CD14-positive monocyte (primary cell): ENCODE results near the gene EIF4H. TPM values are rescaled to one million over a fixed set of nuclear protein-coding genes. Genes with fewer than 3 reads are reported as not detected.

Source experiments
- DNase-seq, 3 donors: peaks; one replicate each; pipeline ENCODE4 v3.0.0-alpha.2; 2011 to 2022
- H2AFZ ChIP-seq: 2 replicates; pipeline ENCODE4 v1.6.0; 2012; ENCODE audit warnings: mild to moderate bottlenecking, low read depth, low read length, inconsistent platforms; ENCODE audit not compliant: insufficient read depth, poor library complexity, severe bottlenecking
- H3K27ac ChIP-seq, 2 donors: 1 replicate in 1 of 2; 2 replicates in 1 of 2; pipeline ENCODE4 v1.5.1; 2012 to 2013; ENCODE audit warnings: low read length in 2 of 2, control low read depth in 1 of 2, inconsistent platforms in 1 of 2, low read depth in 1 of 2, mild to moderate bottlenecking in 1 of 2
- H3K27me3 ChIP-seq, 2 donors: one replicate each; pipeline versions ENCODE4 v1.6.0 to v1.6.1; 2011 to 2013; ENCODE audit warnings: low read length in 2 of 2; ENCODE audit not compliant: control insufficient read depth in 2 of 2, insufficient read depth in 2 of 2
- H3K36me3 ChIP-seq, 2 donors: replicated peaks in 1 of 2; 1 replicate in 1 of 2; 2 replicates in 1 of 2; pipeline versions ENCODE4 v1.5.1 to v1.6.1; 2012 to 2013; ENCODE audit warnings: low read length in 2 of 2, control low read depth in 1 of 2, inconsistent platforms in 1 of 2, mild to moderate bottlenecking in 1 of 2; ENCODE audit not compliant: insufficient read depth in 2 of 2, control insufficient read depth in 1 of 2
- H3K4me1 ChIP-seq, 2 donors: 1 replicate in 1 of 2; 2 replicates in 1 of 2; pipeline versions ENCODE4 v1.5.1 to v1.6.1; 2012 to 2013; ENCODE audit warnings: low read length in 2 of 2, control low read depth in 1 of 2, inconsistent platforms in 1 of 2, mild to moderate bottlenecking in 1 of 2, moderate library complexity in 1 of 2; ENCODE audit not compliant: insufficient read depth in 2 of 2, control insufficient read depth in 1 of 2
- H3K4me2 ChIP-seq: replicated peaks from 2 replicates; pipeline ENCODE3; 2012; ENCODE audit warnings: low read length, moderate library complexity, mild to moderate bottlenecking; ENCODE audit not compliant: poor library complexity, severe bottlenecking; ENCODE audit errors: extremely low read depth
- H3K4me3 ChIP-seq, 3 experiments: fragments of 200-600 bp in 1 of 3; sonication (generic) in 1 of 3; replicated peaks in 1 of 3; 1 replicate in 2 of 3; 2 replicates in 1 of 3; pipeline ENCODE4 v1.5.1; 2011 to 2013; ENCODE audit warnings: low read length in 3 of 3, mild to moderate bottlenecking in 3 of 3, control low read depth in 2 of 3, low read depth in 2 of 3, inconsistent platforms in 1 of 3, moderate library complexity in 1 of 3
- H3K79me2 ChIP-seq: 2 replicates; pipeline ENCODE4 v1.6.0; 2012; ENCODE audit warnings: mild to moderate bottlenecking, control low read depth, inconsistent platforms, low read length, moderate library complexity; ENCODE audit not compliant: insufficient read depth
- H3K9ac ChIP-seq: 2 replicates; pipeline ENCODE4 v1.6.0; 2017; ENCODE audit warnings: low read length, mild to moderate bottlenecking; ENCODE audit not compliant: insufficient read depth, poor library complexity, severe bottlenecking
- H3K9me3 ChIP-seq, 2 donors: replicated peaks in 1 of 2; 1 replicate in 1 of 2; 2 replicates in 1 of 2; pipeline versions ENCODE4 v1.5.1 to v1.6.1; 2012 to 2013; ENCODE audit warnings: low read length in 2 of 2, control low read depth in 1 of 2; ENCODE audit not compliant: control insufficient read depth in 1 of 2, insufficient read depth in 1 of 2
- H4K20me1 ChIP-seq: 2 replicates; pipeline ENCODE4 v1.6.0; 2012; ENCODE audit warnings: mild to moderate bottlenecking, low read length, control low read depth, moderate library complexity; ENCODE audit not compliant: insufficient read depth
- H3K27ac Mint-ChIP-seq, 7 donors: one replicate each; pipeline ENCODE4 v1.8.0; 2020; ENCODE audit warnings: mild to moderate bottlenecking in 7 of 7, mixed read lengths in 7 of 7, moderate library complexity in 6 of 7, inconsistent platforms in 2 of 7
- H3K27me3 Mint-ChIP-seq, 3 donors: one replicate each; pipeline ENCODE4 v1.8.0; 2021 to 2022; ENCODE audit warnings: low read depth in 3 of 3, mild to moderate bottlenecking in 3 of 3, mixed read lengths in 3 of 3, moderate library complexity in 3 of 3, inconsistent platforms in 1 of 3
- H3K36me3 Mint-ChIP-seq, 2 donors: one replicate each; pipeline ENCODE4 v1.8.0; 2020; ENCODE audit warnings: mixed read lengths in 2 of 2, inconsistent platforms in 1 of 2, mild to moderate bottlenecking in 1 of 2
- H3K4me1 Mint-ChIP-seq: one replicate; pipeline ENCODE4 v1.8.0; 2020; ENCODE audit warnings: mild to moderate bottlenecking, mixed read lengths
- H3K4me3 Mint-ChIP-seq, 2 donors: one replicate each; pipeline ENCODE4 v1.8.0; 2020; ENCODE audit warnings: mild to moderate bottlenecking in 2 of 2, mixed read lengths in 2 of 2, moderate library complexity in 1 of 2
- H3K9me3 Mint-ChIP-seq, 7 donors: one replicate each; pipeline ENCODE4 v1.8.0; 2020 to 2022; ENCODE audit warnings: mixed read lengths in 7 of 7, mild to moderate bottlenecking in 6 of 7, moderate library complexity in 6 of 7, inconsistent platforms in 2 of 7
- CTCF ChIP-seq: fragments of 200-600 bp; IDR thresholded peaks from one replicate; pipeline ENCODE4 v1.8.0; 2022; ENCODE audit warnings: antibody characterized with exemption, mild to moderate bottlenecking
- WGBS: methylation state at CpG from one replicate; pipeline ENCODE4 v1.1.5; 2013; ENCODE audit warnings: missing lambda C conversion rate; ENCODE audit not compliant: insufficient coverage; 5-methylcytosine and 5-hydroxymethylcytosine counted together
- intact Hi-C, 2 donors: fragments of 100-400 bp; cut with micrococcal nuclease; formaldehyde crosslinking; loops; one replicate each; pipeline versions ENCODE4 v1.15.0 to v1.15.1; 2023
- polyA plus RNA-seq, 3 donors: library from polyadenylated mRNA; depleted of rRNA in 1 of 3; unstranded in 2 of 3; stranded (reverse) in 1 of 3; fragments of 300-500 nt in 2 of 3; fragments of >200 nt in 1 of 3; fragmentation: Illumina TruSeq in 2 of 3; gene quantifications; 1 replicate in 2 of 3; 2 replicates in 1 of 3; pipeline ENCODE4 v1.2.3, GENCODE V29; 2012 to 2021

EIF4H gene
- polyA plus RNA-seq, 3 donors = 162 to 234 (median 206) TPM

- Mint-ChIP-seq H3K4me3 (peak overlapping the region; percentile 83 to 89), H3K9me3 (no peaks in the 10 kb centered on the region), H3K27me3 (peaks cover 0 to 2% (median 0%) of the 10 kb centered on the region in 3 donors), H3K36me3 (peaks cover 11 to 22% of the 10 kb centered on the region in 2 donors), H3K4me1 (peaks cover 54% of the 10 kb centered on the region), H3K27ac (peak overlapping the region; percentile 50 to 95 (median 88))
- peak; percentile 37 to 59 (median 39) for DNase-seq
- H4K20me1 ChIP-seq = peaks cover 44% of the 10 kb centered on the region
- intact Hi-C loops = loop anchor here in 1 of 2 donors (5.0 kb wide), 1 partner anchor 82 kb away; no protein-coding TSS in a partner anchor
- H3K27ac ChIP-seq = peak overlapping the region; percentile 67 to 91
- H3K4me1 ChIP-seq = peaks cover 45 to 60% of the 10 kb centered on the region in 2 donors
- H3K9ac ChIP-seq = peak overlapping the region; percentile 98
- H3K27me3 ChIP-seq = no peaks in the 10 kb centered on the region
- WGBS = 0% methylated on average over 42 of the region's 43 CpGs
- no peaks in the 10 kb centered on the region for H3K9me3 ChIP-seq
- H3K79me2 ChIP-seq = peaks cover 59% of the 10 kb centered on the region
- H3K36me3 ChIP-seq = peaks cover 3 to 30% of the 10 kb centered on the region in 2 donors
- peak overlapping the region; percentile 87 for H3K4me2 ChIP-seq
- TF ChIP-seq CTCF = no peak
- peak overlapping the region; percentile 19 for H2AFZ ChIP-seq
- peak overlapping the region; percentile 63 to 88 (median 66) for H3K4me3 ChIP-seq
These were observed 488 bp downstream of the EIF4H start for GRCh38 chr7:74174606-74175082.

- Histone ChIP-seq H3K4me2 (peak overlapping the region; percentile 87), H2AFZ (no peak overlapping the region), H3K36me3 (peaks cover 3 to 37% of the 10 kb centered on the region in 2 donors), H3K4me1 (peaks cover 45 to 60% of the 10 kb centered on the region in 2 donors), H3K27me3 (no peaks in the 10 kb centered on the region), H3K9ac (peak overlapping the region; percentile 98), H3K4me3 (peak overlapping the region; percentile 63 to 88 (median 66)), H3K9me3 (no peaks in the 10 kb centered on the region), H3K27ac (peak overlapping the region in 1 of 2 donors; percentile 91), H3K79me2 (peaks cover 66% of the 10 kb centered on the region), H4K20me1 (peaks cover 51% of the 10 kb centered on the region)
- DNase-seq = no peak
- Mint-ChIP-seq H3K4me3 (peak overlapping the region; percentile 83 to 89), H3K4me1 (peaks cover 57% of the 10 kb centered on the region), H3K27ac (peak overlapping the region in 3 of 7 donors; percentile 43 to 93 (median 83)), H3K36me3 (peaks cover 11 to 25% of the 10 kb centered on the region in 2 donors), H3K27me3 (peaks cover 0 to 2% (median 0%) of the 10 kb centered on the region in 3 donors), H3K9me3 (no peaks in the 10 kb centered on the region)
- intact Hi-C loops = no loop called here
- no peak for TF ChIP-seq CTCF
- 0% methylated on average over 4 of the region's 6 CpGs for WGBS
These were observed 1.2 kb downstream of the EIF4H start for GRCh38 chr7:74175340-74175739.
